ENCODE results near the gene ANKRD11. TPM values are rescaled to one million over a fixed set of nuclear protein-coding genes. Genes with fewer than 3 reads are reported as not detected.
A peak's percentile ranks its signal among the peaks of the same experiment; 100 is the strongest.

Gene ANKRD11
- total RNA-seq, 2 donors from 2014 or later = 118 to 159 TPM

DNA sequence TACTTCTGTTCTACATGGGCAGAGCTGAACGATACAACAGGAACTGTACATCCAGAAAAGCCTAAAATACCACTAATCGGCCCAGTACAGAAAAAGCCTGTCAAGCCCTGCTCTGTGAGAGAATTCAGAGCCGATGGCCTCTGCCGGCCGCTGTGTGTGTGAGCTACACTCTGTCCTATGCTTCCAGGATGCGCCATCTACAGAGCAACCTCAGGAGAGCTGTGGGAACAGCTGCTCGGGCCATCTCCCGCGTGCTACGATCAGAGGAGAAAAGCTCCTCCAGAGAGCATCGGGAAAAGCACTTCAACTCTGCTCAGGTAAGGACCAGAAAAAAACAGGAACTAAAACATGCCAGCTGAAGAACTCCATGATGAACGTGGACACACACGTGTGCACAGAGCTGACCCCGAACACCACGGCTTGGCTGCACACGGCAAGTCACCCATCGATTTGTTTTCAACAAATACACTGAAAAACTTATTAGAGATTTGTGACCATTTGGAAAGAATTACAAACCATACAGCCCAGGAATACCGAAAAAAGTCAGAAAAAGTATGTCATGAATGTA lies 115.9 kb downstream of the ANKRD11 start:
- H3K9me3 Mint-ChIP-seq = no peaks in the 10 kb centered on the region
- Histone ChIP-seq H3K4me1 (ENCODE audit: control insufficient read depth, insufficient read depth, low read length) (no peaks in the 10 kb centered on the region), H3K9ac (ENCODE audit: extremely low read depth, low read length, poor library complexity, severe bottlenecking) (no peak overlapping the region), H3K9me3 (ENCODE audit: control insufficient read depth, low read length) (no peaks in the 10 kb centered on the region), H3K4me3 (ENCODE audit: low read length) (no peak overlapping the region), H3K36me3 (ENCODE audit: control insufficient read depth, insufficient read depth, low read length) (peaks cover 6% of the 10 kb centered on the region), H3K27ac (ENCODE audit: low read depth, low read length) (peak overlapping the region; percentile 29), H3K27me3 (ENCODE audit: control insufficient read depth, insufficient read depth, low read length, poor library complexity, severe bottlenecking) (no peaks in the 10 kb centered on the region)
- H3K4me3 Mint-ChIP-seq = no peak overlapping the region
- no peaks in the 10 kb centered on the region for H3K27me3 Mint-ChIP-seq (ENCODE audit: insufficient read depth)
- WGBS, 2 experiments (ENCODE audit: insufficient coverage in 1 of 2, insufficient read length in 1 of 2) = 81 to 85% methylated on average over 11 to 17 of the region's 18 CpGs
- peaks cover 5% of the 10 kb centered on the region for H3K36me3 Mint-ChIP-seq (ENCODE audit: low read depth)
- TF ChIP-seq, protein P1, sequence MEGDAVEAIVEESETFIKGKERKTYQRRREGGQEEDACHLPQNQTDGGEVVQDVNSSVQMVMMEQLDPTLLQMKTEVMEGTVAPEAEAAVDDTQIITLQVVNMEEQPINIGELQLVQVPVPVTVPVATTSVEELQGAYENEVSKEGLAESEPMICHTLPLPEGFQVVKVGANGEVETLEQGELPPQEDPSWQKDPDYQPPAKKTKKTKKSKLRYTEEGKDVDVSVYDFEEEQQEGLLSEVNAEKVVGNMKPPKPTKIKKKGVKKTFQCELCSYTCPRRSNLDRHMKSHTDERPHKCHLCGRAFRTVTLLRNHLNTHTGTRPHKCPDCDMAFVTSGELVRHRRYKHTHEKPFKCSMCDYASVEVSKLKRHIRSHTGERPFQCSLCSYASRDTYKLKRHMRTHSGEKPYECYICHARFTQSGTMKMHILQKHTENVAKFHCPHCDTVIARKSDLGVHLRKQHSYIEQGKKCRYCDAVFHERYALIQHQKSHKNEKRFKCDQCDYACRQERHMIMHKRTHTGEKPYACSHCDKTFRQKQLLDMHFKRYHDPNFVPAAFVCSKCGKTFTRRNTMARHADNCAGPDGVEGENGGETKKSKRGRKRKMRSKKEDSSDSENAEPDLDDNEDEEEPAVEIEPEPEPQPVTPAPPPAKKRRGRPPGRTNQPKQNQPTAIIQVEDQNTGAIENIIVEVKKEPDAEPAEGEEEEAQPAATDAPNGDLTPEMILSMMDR (conservative IDR thresholded peaks at IDR 0.05) = peak; percentile 46
- DNase-seq = peak; percentile 86
- peaks cover 27% of the 10 kb centered on the region for H3K4me1 Mint-ChIP-seq
- peak overlapping the region; percentile 69 for H3K27ac Mint-ChIP-seq

DNA sequence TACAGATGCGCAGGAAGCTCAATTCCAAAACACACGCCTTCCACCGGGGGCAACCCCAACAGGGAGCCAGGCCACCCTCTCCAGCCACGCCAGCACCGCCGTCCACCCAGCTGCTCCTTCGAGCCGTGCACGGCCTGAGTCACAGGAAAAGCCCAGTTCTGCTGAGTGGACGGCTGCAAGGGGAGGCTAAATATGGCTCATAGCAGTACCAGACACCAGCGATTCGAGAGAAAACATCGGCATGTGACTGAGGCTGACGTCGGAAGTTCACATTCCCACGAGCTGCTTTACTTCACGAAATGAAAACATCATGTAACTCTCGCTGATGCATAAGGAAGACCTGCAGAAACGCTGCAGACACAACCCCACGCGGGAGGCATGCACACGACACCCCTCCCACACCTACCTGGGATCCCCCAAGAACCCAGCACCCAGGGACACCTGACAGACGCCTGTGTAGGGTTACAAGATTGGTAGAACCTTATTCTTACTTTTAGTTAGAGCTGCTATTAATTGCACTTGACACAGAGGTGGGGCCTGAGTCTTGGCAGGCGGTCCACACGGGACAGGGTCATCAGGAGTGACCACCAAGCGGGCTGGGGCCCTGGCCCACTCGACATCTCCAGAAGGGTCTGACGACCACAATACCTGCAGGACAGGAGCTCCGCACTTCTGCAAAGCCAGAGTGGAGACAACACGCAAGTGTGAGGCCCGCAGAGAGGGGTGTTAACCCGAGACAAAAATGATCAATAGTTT lies 116.8 kb downstream of the ANKRD11 start:
- no peak for DNase-seq
- Histone ChIP-seq H3K27me3 (ENCODE audit: control insufficient read depth, insufficient read depth, low read length, poor library complexity, severe bottlenecking) (no peaks in the 10 kb centered on the region), H3K4me3 (ENCODE audit: low read length) (no peak overlapping the region), H3K4me1 (ENCODE audit: control insufficient read depth, insufficient read depth, low read length) (no peaks in the 10 kb centered on the region), H3K36me3 (ENCODE audit: control insufficient read depth, insufficient read depth, low read length) (peaks cover 6% of the 10 kb centered on the region), H3K9me3 (ENCODE audit: control insufficient read depth, low read length) (no peaks in the 10 kb centered on the region), H3K27ac (ENCODE audit: low read depth, low read length) (no peak overlapping the region), H3K9ac (ENCODE audit: extremely low read depth, low read length, poor library complexity, severe bottlenecking) (no peak overlapping the region)
- Mint-ChIP-seq H3K27me3 (ENCODE audit: insufficient read depth) (no peaks in the 10 kb centered on the region), H3K36me3 (ENCODE audit: low read depth) (peaks cover 5% of the 10 kb centered on the region), H3K4me3 (no peak overlapping the region), H3K27ac (peak overlapping the region; percentile 35), H3K4me1 (peaks cover 33% of the 10 kb centered on the region), H3K9me3 (no peaks in the 10 kb centered on the region)
- WGBS, 2 experiments (ENCODE audit: insufficient coverage in 1 of 2, insufficient read length in 1 of 2) = 92 to 94% methylated on average over 24 to 32 of the region's 32 CpGs
- TF ChIP-seq, protein P1 (conservative IDR thresholded peaks at IDR 0.05) = peak; percentile 25

DNA sequence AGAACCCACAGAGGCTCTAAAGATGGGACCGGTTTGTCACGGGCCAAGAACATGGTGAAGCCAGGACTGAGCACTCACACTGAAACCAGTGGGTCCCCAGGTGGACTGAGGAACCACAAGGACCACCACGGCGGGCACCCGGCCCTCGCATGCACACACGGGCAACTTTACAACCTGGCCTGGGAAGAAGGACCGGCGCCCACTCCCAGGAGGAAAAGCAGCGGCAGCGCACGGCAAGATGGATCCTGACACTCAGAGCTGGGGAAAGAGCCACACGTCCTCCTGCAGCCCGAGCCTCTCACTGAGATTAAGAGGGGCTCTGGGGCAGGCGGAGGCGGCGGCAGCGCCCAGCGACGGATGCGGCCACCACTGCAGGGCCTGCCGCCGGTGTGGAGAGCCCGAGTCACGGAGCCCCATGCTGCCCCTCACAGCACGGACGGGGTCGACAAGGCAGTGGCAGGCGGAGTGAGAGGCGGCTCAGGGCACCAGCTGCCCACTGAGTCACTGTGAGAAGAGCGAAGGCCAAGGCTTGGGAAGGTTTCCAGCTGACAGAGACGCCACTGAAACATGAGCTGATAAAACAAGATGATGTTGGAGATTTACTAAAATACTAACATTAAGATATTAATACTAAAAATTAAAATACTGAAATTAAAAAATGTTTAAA lies 118.3 kb downstream of the ANKRD11 start:
- Histone ChIP-seq H3K9me3 (ENCODE audit: control insufficient read depth, low read length) (no peaks in the 10 kb centered on the region), H3K27ac (ENCODE audit: low read depth, low read length) (no peak overlapping the region), H3K36me3 (ENCODE audit: control insufficient read depth, insufficient read depth, low read length) (peaks cover 6% of the 10 kb centered on the region), H3K4me3 (ENCODE audit: low read length) (no peak overlapping the region), H3K4me1 (ENCODE audit: control insufficient read depth, insufficient read depth, low read length) (no peaks in the 10 kb centered on the region), H3K9ac (ENCODE audit: extremely low read depth, low read length, poor library complexity, severe bottlenecking) (no peak overlapping the region), H3K27me3 (ENCODE audit: control insufficient read depth, insufficient read depth, low read length, poor library complexity, severe bottlenecking) (no peaks in the 10 kb centered on the region)
- H3K4me3 Mint-ChIP-seq = no peak overlapping the region
- peak overlapping the region; percentile 72 for H3K27ac Mint-ChIP-seq
- no peak for DNase-seq
- peaks cover 5% of the 10 kb centered on the region for H3K36me3 Mint-ChIP-seq (ENCODE audit: low read depth)
- no peaks in the 10 kb centered on the region for H3K9me3 Mint-ChIP-seq
- H3K4me1 Mint-ChIP-seq = peaks cover 27% of the 10 kb centered on the region
- 94 to 95% methylated on average over 13 to 31 of the region's 32 CpGs for WGBS, 2 experiments (ENCODE audit: insufficient coverage in 1 of 2, insufficient read length in 1 of 2)
- TF ChIP-seq, protein P1 (conservative IDR thresholded peaks at IDR 0.05) = no peak
- no peaks in the 10 kb centered on the region for H3K27me3 Mint-ChIP-seq (ENCODE audit: insufficient read depth)

Data from endodermal cell (in vitro differentiated cells).